ENCODE results near the gene AZGP1. TPM values are rescaled to one million over a fixed set of nuclear protein-coding genes. Genes with fewer than 3 reads are reported as not detected.
"Not testable (repeated sequence)": the region's sequence is repeated elsewhere in the genome, so short reads cannot be mapped to it uniquely, and the experiment has no call there.

Gene AZGP1
- polyA plus RNA-seq, 1 experiment: not detected

- ChIA-PET CTCF (interaction anchor here (1.0 to 9.1 kb wide), 3 partner anchors 86 to 135 kb away, joined by 3 to 126 read pairs (median 6); no protein-coding TSS in a partner anchor), POLR2A (no interaction called here)
Measured at GRCh38 chr7:99996755-99997544, 21.1 kb upstream of the AZGP1 start.

GRCh38 chr7:99994819-99995218, 19.0 kb upstream of the AZGP1 start:
- ChIA-PET CTCF (interaction anchor here (1.1 to 9.1 kb wide), 9 partner anchors 7 to 138 kb away, joined by 4 to 126 read pairs (median 7); partner anchors contain the start of genes AZGP1, TRIM4 and ZSCAN21), POLR2A (no interaction called here)
- Histone ChIP-seq H3K36me3 (ENCODE audit: control insufficient read depth, insufficient read depth, low read length) (no peaks in the 10 kb centered on the region), H3K27me3 (ENCODE audit: control insufficient read depth, insufficient read depth, low read length) (no peaks in the 10 kb centered on the region), H3K4me3 (ENCODE audit: low read depth, low read length) (no peak overlapping the region)
- DNase-seq (ENCODE audit: low read depth): no peak
- no peak for TF ChIP-seq CTCF (IDR thresholded peaks at IDR 0.05; ENCODE audit: insufficient read depth, low read depth, low read length)

More at GRCh38 chr7:99996755-99997544, 21.1 kb upstream of the AZGP1 start:
- no peaks in the 10 kb centered on the region for H3K27me3 ChIP-seq (ENCODE audit: control insufficient read depth, insufficient read depth, low read length)
- no peak for TF ChIP-seq CTCF (IDR thresholded peaks at IDR 0.05; ENCODE audit: insufficient read depth, low read depth, low read length)
- no peak for DNase-seq (ENCODE audit: low read depth)
- H3K36me3 ChIP-seq (ENCODE audit: control insufficient read depth, insufficient read depth, low read length): no peaks in the 10 kb centered on the region
- no peak overlapping the region for H3K4me3 ChIP-seq (ENCODE audit: low read depth, low read length)

GRCh38 chr7:99992330-99993038, 16.7 kb upstream of the AZGP1 start:
- no peak for TF ChIP-seq CTCF (IDR thresholded peaks at IDR 0.05; ENCODE audit: insufficient read depth, low read depth, low read length)
- no peak overlapping the region for H3K4me3 ChIP-seq (ENCODE audit: low read depth, low read length)
- DNase-seq (ENCODE audit: low read depth): no peak
- ChIA-PET CTCF (interaction anchor here (0.6 to 9.1 kb wide), 12 partner anchors 10 to 692 kb away, joined by 3 to 126 read pairs (median 4); partner anchors contain the start of genes AZGP1, GJC3, MBLAC1 and TRIM4), POLR2A (no interaction called here)
- 0 out of 2 replicates have a peak, but pooled peaks cover 1% of the 10 kb centered on the region for H3K27me3 ChIP-seq (ENCODE audit: control insufficient read depth, insufficient read depth, low read length)
- no peaks in the 10 kb centered on the region for H3K36me3 ChIP-seq (ENCODE audit: control insufficient read depth, insufficient read depth, low read length)

GRCh38 chr7:99991543-99991942, 15.7 kb upstream of the AZGP1 start:
- H3K27me3 ChIP-seq (ENCODE audit: control insufficient read depth, insufficient read depth, low read length); H3K36me3 ChIP-seq (ENCODE audit: control insufficient read depth, insufficient read depth, low read length); DNase-seq (ENCODE audit: low read depth); POLR2A ChIA-PET; H3K4me3 ChIP-seq (ENCODE audit: low read depth, low read length): not testable (repeated sequence)
- CTCF ChIA-PET: interaction anchor here (0.6 to 9.1 kb wide), 13 partner anchors 11 to 693 kb away, joined by 3 to 126 read pairs (median 4); partner anchors contain the start of genes AZGP1, GJC3, MBLAC1 and TRIM4

- Histone ChIP-seq H3K36me3 (ENCODE audit: control insufficient read depth, insufficient read depth, low read length) (no peaks in the 10 kb centered on the region), H3K27me3 (ENCODE audit: control insufficient read depth, insufficient read depth, low read length) (peaks cover 1% of the 10 kb centered on the region; the same call in 1 of the 2 replicates), H3K4me3 (ENCODE audit: low read depth, low read length) (no peak overlapping the region)
- DNase-seq (ENCODE audit: low read depth): no peak
- ChIA-PET CTCF (interaction anchor here (0.6 to 9.1 kb wide), 16 partner anchors 7 to 142 kb away, joined by 3 to 126 read pairs (median 4); partner anchors contain the start of genes AZGP1, TRIM4 and ZKSCAN1), POLR2A (no interaction called here)
- no peak for TF ChIP-seq CTCF (IDR thresholded peaks at IDR 0.05; ENCODE audit: insufficient read depth, low read depth, low read length)
Measured at GRCh38 chr7:99990460-99990852, 14.6 kb upstream of the AZGP1 start.
